Thoracic aorta (tissue), 2 donors: ENCODE data around the gene NLGN4X. TPM values are rescaled to one million over a fixed set of nuclear protein-coding genes. Genes with fewer than 3 reads are reported as not detected.
"Not testable (repeated sequence)": the region's sequence is repeated elsewhere in the genome, so short reads cannot be mapped to it uniquely, and the experiment has no call there.

Experiments used
- ATAC-seq: fragments of 150-250 bp; one replicate; pipeline ENCODE4 v1.8.0; 2017; ENCODE audit warnings: low read depth; ENCODE audit not compliant: insufficient number of reproducible peaks, low FRiP score
- DNase-seq: peaks from one replicate; pipeline ENCODE4 v3.0.0-alpha.2; 2020; ENCODE audit warnings: low spot score
- H3K27ac ChIP-seq, 2 donors: fragments of 200-600 bp; sonication (generic); 1 replicate in 1 of 2; 2 replicates in 1 of 2; pipeline ENCODE4 v1.5.1; 2016; ENCODE audit warnings: mild to moderate bottlenecking in 2 of 2, moderate library complexity in 2 of 2
- H3K27me3 ChIP-seq: fragments of 200-600 bp; sonication (generic); replicated peaks from 2 replicates; pipeline ENCODE4 v1.6.0; 2016; ENCODE audit warnings: mild to moderate bottlenecking; ENCODE audit not compliant: insufficient read depth
- H3K36me3 ChIP-seq: fragments of 200-600 bp; sonication (generic); one replicate; pipeline ENCODE4 v1.5.1; 2016
- H3K4me1 ChIP-seq, 2 donors: fragments of 200-600 bp; sonication (generic); 1 replicate in 1 of 2; 2 replicates in 1 of 2; pipeline versions ENCODE4 v1.5.1 to v1.6.0; 2016; ENCODE audit warnings: low read depth in 2 of 2, mild to moderate bottlenecking in 1 of 2; ENCODE audit not compliant: control insufficient read depth in 1 of 2
- H3K4me3 ChIP-seq: fragments of 200-600 bp; sonication (generic); 2 replicates; pipeline ENCODE4 v1.5.1; 2016; ENCODE audit warnings: mild to moderate bottlenecking
- H3K9me3 ChIP-seq: fragments of 200-600 bp; sonication (generic); 2 replicates; pipeline ENCODE4 v1.5.1; 2016
- total RNA-seq, 2 donors: library from RNA; depleted of rRNA; stranded (reverse); fragments of >200 nt; gene quantifications; one replicate each; pipeline versions ENCODE4 v1.1.0 to v1.2.3, GENCODE V29; 2016
- TF ChIP-seq, protein P1 (sequence below): fragments of 200-600 bp; sonication (generic); IDR thresholded peaks from one replicate; pipeline ENCODE4 v1.5.1; 2019; ENCODE audit warnings: antibody characterized with exemption

NLGN4X gene
- total RNA-seq, 2 donors from 2014 or later, result 0.95 to 2.7 TPM

DNA sequence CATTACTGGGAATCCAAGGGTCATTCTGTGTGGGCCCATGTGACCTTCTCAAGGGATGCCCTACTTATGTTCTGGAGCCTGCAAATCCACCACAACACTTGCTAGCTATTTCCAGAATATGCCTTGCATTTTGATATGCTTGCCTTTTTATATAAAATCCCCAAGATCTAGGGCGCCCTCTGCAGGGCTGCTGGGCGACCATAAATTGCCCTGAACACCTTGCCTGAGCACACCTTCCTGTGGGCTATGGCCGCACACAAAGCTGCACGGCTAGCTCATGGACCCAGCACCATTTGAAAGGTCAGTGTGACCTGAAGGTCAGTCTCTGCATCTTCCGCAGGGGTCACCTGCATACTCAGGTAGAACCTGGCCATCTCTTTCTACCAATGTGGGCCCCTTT, 311.7 kb downstream of the NLGN4X start:
- Histone ChIP-seq H3K27ac (no peak overlapping the region), H3K27me3 (no peaks in the 10 kb centered on the region), H3K9me3 (no peaks in the 10 kb centered on the region), H3K4me3 (no peak overlapping the region), H3K36me3 (no peaks in the 10 kb centered on the region), H3K4me1 (no peaks in the 10 kb centered on the region)
- no peak for DNase-seq
- TF ChIP-seq, protein P1, sequence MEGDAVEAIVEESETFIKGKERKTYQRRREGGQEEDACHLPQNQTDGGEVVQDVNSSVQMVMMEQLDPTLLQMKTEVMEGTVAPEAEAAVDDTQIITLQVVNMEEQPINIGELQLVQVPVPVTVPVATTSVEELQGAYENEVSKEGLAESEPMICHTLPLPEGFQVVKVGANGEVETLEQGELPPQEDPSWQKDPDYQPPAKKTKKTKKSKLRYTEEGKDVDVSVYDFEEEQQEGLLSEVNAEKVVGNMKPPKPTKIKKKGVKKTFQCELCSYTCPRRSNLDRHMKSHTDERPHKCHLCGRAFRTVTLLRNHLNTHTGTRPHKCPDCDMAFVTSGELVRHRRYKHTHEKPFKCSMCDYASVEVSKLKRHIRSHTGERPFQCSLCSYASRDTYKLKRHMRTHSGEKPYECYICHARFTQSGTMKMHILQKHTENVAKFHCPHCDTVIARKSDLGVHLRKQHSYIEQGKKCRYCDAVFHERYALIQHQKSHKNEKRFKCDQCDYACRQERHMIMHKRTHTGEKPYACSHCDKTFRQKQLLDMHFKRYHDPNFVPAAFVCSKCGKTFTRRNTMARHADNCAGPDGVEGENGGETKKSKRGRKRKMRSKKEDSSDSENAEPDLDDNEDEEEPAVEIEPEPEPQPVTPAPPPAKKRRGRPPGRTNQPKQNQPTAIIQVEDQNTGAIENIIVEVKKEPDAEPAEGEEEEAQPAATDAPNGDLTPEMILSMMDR, result no peak
- ATAC-seq, result no peak

DNA sequence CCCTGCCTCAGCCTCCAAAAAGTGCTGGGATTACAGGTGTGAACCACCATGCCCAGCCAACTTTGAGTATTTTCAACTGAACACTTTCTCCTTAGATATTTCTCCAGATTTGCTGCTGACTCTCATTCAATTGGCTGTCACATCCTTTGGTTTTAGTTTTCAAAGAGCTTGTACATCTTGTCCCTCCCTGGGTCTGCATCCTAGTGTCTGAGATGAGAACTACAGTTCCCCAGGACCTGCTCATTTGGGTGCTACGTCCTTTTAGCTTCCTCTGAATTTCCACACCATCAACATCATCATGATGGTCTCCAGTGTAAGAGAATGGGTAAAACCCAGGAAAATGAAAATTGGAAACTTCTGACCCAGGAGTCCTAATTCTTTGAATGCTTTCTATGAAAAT, 312.9 kb downstream of the NLGN4X start:
- Histone ChIP-seq H3K9me3 (no peaks in the 10 kb centered on the region), H3K4me3 (no peak overlapping the region), H3K27me3 (no peaks in the 10 kb centered on the region), H3K4me1 (no peaks in the 10 kb centered on the region), H3K27ac (no peak overlapping the region), H3K36me3 (no peaks in the 10 kb centered on the region)
- DNase-seq (no peak), ATAC-seq (no peak)
- TF ChIP-seq, protein P1, result no peak

DNA sequence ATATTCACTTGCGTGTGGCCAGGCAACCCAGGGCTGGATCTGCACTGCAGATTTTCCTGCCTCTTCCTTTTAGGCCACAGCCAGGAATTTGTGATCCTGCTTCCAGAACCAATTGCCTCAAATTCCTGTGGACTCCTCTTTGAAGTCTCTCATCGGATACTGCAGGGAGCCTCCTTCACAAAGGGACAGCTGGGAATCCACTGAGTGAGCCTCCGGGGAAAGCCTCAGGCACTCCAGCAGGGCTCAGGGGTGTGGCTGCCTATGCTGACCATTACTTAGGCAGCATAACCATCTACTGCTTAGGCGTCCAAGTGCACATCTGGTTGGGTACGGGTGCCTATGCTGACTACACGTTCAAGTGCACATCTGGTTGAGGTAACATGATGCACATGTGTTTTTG, 321.5 kb downstream of the NLGN4X start:
- H3K9me3 ChIP-seq, result no peaks in the 10 kb centered on the region
- no peak overlapping the region for H3K4me3 ChIP-seq
- no peaks in the 10 kb centered on the region for H3K27me3 ChIP-seq
- H3K4me1 ChIP-seq, result no peaks in the 10 kb centered on the region
- no peaks in the 10 kb centered on the region for H3K36me3 ChIP-seq
- ATAC-seq, result no peak
- TF ChIP-seq, protein P1, result no peak
- DNase-seq, result no peak
- H3K27ac ChIP-seq, result no peak overlapping the region

DNA sequence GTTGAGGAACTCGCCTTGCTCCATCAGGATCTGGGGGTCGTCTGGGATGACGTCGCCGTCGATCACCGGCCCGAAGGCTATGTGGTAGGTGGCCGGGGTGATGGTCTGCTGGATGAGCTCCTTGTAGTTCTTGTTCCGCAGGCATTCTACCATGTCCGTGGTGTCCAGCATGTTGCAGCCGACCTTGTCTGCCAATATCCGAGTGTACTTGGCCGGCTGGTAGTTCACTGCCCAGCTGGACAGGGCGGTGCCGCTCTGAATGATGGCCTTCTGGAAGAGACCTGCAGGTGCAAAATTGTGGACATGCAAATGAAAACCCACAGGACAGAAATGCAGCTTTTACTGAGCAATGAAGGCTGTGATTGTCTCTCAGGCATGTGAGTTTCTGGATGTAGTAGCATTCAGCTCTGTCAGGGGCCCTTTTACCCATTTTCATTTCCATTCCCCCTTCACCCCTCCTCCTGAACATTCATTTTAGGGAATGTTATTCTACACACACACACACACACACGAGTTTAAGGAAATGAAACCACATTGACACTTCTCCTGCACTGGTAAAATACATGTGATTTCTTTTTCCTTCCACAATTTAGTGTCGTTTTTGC, 325.0 kb downstream of the NLGN4X start:
- not testable (repeated sequence) for H3K36me3 ChIP-seq, H3K4me3 ChIP-seq, H3K9me3 ChIP-seq, H3K27ac ChIP-seq, H3K4me1 ChIP-seq, H3K27me3 ChIP-seq, DNase-seq, ATAC-seq

DNA sequence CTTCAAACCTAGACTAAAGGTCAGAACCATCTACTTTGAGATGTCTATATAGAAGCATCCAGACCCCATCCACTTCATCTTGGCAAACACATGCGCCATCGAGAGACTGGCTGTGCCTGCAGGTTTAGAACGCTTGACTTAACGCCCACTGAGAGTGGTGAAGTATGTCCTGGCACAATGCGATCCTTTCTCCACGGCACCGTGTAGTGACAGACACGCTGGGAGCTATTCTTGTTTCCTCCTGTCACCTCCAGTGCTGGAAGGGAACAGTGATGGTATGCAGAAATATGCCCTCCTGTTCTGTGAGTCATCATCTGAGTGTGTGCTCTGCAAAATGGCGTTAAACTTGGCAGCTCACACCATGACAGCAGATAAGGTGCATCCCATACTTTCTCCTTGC, 330.2 kb downstream of the NLGN4X start:
- Histone ChIP-seq H3K27me3 (no peaks in the 10 kb centered on the region), H3K36me3 (no peaks in the 10 kb centered on the region)
- TF ChIP-seq, protein P1, result no peak

DNA sequence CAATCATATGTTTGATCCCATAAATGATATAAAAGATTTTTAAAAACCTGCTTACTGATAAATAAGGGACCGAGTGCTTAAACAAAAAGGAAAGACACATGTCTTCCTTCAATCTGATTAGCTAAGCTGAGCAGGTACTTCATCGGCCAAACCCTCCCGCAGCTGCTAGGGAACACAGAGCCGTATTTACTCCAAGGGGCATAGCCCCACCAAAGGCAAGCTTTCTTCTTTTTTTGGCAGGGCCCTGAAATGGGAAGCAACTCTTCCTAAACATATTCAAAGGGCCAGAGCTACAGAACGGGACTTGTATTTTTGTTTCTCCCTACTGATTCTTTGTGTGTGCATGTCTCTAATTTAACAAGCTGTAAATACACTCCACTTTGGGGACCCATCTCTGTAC, 337.3 kb downstream of the NLGN4X start:
- Histone ChIP-seq H3K27ac (no peak overlapping the region), H3K27me3 (no peaks in the 10 kb centered on the region), H3K4me1 (no peaks in the 10 kb centered on the region), H3K9me3 (no peaks in the 10 kb centered on the region), H3K4me3 (no peak overlapping the region), H3K36me3 (no peaks in the 10 kb centered on the region)
- ATAC-seq, result no peak
- no peak for DNase-seq
- TF ChIP-seq, protein P1, result no peak

More for the DNA sequence above, 330.2 kb downstream of the NLGN4X start:
- ATAC-seq (no peak), DNase-seq (no peak)
- Histone ChIP-seq H3K4me3 (no peak overlapping the region), H3K27ac (no peak overlapping the region), H3K9me3 (no peaks in the 10 kb centered on the region), H3K4me1 (no peaks in the 10 kb centered on the region)
